GM12873 (cell line): Measurements from ENCODE around the gene LYSMD3.

Source experiments
- TF ChIP-seq, protein P1 (sequence below): IDR thresholded peaks from 2 replicates; pipeline ENCODE4 v1.5.1; 2012; ENCODE audit warnings: low read depth, mild to moderate bottlenecking, moderate library complexity, low read length, control low read depth; ENCODE audit not compliant: insufficient read depth; ENCODE audit errors: missing control alignments

LYSMD3 gene

DNA sequence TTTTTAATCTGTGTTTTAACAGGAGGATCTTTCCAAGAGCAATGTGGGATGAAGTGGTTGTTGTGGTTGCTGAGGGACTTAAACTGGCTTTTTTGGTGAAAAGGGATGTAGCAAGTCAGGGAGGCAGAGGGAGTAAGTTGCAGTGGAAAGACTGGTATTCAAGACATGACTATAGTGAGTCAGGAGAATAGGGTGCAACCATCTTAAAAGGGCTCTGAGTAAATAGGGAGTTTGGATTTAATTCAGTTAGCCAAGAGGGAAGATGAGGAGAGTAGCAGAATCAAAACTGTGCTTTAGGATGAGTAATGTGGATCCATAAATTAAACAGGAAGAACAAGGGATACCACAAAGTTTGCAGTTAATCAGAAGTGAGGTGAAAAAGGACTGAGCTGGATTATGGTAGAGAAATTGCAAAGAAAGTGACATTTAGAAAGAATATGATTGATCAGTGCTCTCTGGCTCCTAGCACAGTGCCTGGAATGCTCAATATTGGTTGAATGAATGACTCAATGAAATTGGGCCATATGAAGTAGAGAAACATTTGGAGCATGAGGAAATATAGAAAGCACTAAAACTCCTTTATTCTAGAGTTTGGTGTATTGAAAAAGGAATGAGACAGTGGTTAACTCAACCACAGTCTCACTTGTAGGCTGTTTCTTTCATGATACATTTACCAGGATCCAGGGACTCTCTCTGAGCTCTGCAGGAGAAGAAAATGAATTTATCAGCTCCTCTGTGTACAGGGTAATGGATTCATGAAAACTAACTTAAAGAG lies 49.6 kb downstream of the LYSMD3 start:
- TF ChIP-seq, protein P1, sequence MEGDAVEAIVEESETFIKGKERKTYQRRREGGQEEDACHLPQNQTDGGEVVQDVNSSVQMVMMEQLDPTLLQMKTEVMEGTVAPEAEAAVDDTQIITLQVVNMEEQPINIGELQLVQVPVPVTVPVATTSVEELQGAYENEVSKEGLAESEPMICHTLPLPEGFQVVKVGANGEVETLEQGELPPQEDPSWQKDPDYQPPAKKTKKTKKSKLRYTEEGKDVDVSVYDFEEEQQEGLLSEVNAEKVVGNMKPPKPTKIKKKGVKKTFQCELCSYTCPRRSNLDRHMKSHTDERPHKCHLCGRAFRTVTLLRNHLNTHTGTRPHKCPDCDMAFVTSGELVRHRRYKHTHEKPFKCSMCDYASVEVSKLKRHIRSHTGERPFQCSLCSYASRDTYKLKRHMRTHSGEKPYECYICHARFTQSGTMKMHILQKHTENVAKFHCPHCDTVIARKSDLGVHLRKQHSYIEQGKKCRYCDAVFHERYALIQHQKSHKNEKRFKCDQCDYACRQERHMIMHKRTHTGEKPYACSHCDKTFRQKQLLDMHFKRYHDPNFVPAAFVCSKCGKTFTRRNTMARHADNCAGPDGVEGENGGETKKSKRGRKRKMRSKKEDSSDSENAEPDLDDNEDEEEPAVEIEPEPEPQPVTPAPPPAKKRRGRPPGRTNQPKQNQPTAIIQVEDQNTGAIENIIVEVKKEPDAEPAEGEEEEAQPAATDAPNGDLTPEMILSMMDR, result no peak

- TF ChIP-seq, protein P1, result no peak
Measured at GRCh38 chr5:90477621-90478215, 51.7 kb downstream of the LYSMD3 start.

DNA sequence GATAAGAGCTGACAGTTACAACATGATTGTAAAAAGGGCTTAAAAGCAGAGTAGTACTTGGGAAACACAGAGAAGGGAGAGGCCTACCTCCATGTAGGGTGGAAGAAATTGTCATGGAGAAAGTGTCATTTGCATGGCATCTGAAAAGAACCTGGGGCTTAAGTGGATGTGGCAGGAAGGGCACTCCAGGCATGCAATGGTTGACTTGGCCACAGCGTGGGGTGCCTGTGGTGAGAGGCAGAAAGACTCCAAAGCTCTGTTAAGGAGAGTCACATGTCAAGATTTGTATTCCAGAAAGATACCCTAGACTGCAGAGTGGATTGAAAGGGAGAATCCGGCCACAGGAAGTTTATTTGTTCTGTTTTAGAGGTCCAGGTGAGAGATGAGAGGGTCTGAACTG lies 52.3 kb downstream of the LYSMD3 start:
- TF ChIP-seq, protein P1, result no peak

DNA sequence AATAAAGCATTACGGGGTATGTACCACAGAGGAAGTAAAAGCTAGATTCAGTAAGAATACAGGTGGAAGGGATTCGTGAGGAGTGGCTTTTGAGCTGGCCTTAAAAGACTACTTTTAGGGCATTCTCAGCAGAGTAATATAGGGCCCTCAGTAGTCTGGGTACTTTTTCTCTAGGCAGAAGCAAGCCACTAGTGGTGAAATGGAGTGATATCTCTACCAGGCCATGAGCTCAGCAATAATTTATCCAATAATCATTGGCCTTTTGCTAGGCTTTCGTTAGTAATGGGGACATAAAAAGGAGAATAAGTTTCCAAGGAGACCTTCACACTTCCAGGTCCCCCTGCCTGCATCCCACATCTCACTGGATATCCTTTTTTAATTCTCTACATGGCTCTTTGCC lies 53.0 kb downstream of the LYSMD3 start:
- TF ChIP-seq, protein P1, result no peak

DNA sequence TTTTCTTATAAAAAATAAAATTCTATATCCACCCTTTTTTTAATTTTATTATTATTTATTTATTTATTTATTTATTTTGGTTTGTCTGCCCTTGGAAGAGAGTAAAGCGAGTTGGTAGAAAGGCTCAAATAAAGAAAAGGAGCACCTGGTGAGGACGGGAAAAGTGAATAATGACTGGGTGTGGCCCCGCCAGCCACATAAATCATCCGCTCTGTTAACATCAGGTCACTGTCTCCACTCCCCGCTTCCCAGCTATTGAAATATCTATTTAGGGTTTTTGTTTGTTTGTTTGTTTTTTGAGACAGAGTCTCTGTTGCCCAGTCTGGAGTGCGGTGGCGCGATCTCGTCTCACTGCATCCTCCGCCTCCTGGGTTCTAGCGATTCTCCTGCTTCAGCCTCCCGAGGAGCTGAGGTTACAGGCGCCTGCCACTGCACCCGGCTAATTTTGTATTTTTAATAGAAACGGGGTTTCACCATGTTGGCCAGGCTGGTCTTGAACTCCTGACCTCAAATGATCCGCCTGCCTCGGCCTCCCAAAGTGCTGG lies 53.9 kb downstream of the LYSMD3 start:
- TF ChIP-seq, protein P1, result no peak

GRCh38 chr5:90474235-90475107 lies 54.9 kb downstream of the LYSMD3 start, which contains the start of the genes MBLAC2 and POLR3G:
MBLAC2 (minus strand) TSS chr5:90474771; CDS start chr5:90474292, 479 bp downstream.
POLR3G (plus strand) TSS chr5:90474864; CDS start chr5:90485568, 10,704 bp downstream.
- TF ChIP-seq, protein P1, result peak; percentile 56
